Measurements from ENCODE around the gene SEC61G.

Gene SEC61G

DNA sequence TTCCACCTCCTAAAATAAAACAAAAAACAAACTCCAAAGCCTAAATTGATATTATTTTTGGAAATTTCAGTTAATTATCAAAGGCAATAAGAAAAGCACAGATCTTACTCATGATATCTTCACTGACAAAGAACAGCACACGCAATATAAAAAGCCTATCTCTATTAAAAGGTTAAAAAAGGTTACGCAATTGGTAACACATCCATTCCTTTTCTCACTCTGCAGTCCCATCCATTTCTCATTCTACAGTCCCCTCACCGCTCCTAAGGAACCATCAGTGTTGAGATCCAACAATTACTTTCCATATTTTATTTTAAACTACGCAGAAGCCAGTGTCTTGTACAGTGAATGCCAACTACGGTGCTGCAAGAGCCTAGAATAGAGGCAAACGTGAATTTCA, 1.3 kb downstream of the SEC61G start:
- no peak for DNase-seq

DNA sequence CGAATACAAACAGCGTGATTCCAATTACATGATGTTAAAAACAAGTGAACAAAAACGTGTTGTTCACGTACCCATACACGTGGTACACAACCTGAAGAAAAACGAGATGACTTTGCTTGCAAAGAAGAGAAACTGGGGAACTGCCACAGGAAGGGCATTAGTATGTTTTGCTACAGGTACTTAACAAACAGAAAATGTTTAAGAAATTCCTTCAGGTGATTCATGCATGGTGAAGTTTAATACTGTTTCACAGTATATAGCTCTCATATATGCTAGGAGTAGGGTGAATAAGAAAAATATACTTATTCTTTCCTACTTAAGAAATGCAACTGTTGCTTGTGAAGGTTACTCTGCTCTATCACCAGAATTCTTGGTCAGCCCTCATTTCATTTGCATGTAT, 9.8 kb downstream of the SEC61G start:
- DNase-seq = no peak

DNA sequence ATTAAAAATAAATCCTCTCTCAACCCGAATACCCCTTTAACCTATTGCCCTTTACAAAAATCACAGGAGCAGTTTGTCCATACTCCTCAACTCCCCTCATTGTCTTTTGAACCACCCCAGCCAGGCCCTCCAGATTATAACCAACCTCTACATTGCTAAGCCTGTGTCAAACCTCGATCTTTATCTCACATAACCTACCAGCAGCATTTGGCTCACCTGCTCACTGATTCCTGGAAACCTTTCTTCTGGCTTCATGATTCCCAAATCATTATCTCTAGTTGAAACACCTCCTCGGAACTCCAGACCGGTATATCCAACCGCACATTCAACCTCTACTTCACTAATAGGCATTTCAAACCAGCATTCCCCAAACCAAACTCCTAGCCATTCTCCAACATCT, 11.8 kb downstream of the SEC61G start:
- DNase-seq = no peak

DNA sequence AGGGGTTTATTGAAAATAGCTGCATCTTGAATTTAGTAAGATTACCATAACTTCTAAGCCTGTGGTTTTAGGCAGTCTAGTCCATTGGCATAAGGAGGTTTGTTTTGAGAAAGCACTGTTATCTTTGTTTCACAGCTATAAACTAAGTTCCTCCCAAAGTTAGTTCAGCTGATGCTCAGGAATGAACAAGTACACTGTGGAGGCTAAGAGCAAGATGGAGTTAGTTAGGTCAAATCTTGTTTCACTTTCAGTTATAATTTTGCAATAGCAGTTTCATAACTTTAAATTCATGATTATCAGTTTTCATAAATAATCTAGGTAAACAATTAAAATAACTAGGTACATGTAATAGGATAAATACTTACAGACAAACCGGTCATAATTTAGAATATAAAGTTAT, 15.4 kb downstream of the SEC61G start:
- DNase-seq = no peak

DNA sequence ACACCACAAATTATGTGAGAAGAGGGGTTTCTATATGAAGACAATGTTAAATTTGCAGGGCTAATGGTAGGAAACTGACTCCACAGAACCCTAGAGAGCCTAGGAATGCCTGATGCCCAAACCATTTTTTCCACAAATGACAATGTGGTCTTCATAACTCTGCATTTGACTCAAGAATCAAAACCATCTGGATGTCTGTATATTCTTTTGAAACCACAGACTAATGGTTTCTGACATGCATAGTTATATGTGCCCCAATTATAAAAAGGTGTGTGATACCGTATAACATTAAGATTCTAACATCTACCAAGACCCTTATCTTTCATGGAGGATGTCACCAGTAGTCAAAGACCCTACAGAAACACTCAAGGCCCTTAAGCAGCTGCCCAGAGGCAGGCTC, 20.3 kb downstream of the SEC61G start:
- no peak for DNase-seq

DNA sequence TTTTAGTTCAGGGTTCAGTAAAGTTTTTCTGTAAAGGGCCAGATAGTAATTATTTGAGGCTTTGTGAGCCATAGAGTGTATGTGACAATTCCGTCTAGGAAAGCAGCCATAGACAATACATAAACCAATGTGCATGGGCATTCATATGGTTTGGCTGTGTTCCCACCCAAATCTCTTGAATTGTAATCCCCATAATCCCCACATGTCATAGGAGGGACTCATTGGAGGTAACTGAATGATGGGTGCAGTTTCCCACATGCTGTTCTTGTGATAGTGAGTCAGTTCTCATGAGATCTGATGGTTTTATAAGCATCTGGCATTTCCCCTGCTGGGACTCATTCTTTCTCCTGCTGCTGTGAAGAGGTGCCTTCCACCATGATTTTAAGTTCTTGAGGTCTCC, 29.9 kb downstream of the SEC61G start:
- no peak for DNase-seq

DNA sequence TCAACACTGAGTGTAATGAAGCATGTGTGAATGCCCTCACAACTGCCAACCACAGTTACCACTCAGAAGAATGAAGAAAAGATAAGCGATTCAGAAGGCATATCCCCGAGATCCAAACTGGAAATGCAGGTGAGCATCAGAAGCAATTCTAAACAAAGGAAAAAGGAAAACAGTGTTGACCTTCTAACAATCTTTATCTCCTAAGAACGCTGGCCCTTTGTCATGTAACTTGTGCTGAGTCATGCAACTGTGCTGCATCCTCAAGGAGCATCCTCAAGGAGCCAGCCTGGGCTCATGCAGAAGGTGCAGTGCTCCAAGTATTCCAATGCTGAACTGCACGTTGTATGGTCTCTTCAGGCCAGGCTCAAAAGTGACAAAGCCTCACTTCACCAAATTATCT, 30.6 kb downstream of the SEC61G start:
- DNase-seq = no peak

DNA sequence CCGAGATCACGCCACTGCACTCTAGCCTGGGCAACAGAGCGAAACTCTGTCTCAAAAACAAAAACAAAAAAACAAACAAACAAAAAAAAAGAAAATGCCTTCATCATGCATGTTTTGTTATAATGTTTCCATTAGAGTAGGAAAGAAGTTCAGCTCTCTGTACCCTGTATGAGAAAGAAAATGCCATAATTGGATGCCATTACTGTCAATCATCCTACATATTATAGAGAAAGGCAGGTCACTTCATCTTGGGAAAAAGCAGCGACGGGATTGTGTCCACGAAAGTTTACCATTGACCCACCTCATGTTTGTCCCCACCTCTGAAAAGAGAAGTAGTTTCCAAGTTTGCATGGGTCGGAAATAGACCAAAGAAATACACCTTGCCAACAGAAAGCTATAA, 33.8 kb downstream of the SEC61G start:
- DNase-seq = no peak

DNA sequence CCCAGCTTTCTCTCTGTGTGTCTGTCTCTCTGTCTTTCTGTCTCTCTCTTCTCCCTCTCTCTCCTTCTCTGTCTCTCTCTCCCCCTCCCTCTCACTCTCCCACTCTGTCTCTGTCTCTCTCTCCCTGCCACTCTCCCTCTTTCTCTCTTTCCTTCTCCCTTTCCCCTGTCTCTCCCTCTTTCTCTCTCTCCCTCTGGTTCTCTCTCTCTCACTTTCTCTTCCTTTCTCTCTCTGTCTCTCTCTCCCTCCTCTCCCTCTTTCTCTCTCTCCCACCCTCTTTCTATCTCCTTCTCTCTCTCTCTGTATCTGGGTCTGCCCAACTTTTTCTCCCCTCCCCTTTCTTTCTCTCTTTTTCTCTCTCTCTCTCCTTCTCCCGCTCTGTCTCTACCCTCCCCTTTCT, 36.5 kb downstream of the SEC61G start:
- no peak for DNase-seq

DNA sequence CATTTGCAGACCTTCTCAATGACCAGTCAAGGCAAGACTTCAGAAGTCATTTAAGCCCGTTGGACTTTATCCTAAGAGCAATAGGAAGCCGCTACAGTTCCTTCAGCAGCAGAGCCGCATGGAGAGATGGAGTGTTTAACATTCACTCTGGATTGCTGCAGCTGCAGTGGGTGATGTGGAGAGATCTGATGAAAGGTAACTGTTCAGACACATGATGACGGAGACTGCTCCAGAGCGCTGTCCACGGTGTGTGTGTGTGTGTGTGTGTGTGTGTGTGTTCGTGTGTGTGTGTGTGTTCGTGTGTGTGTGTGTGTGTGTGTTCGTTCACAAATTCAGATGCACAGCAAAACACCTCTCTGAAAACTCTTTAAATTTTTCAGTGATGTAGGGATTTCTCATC, 37.0 kb downstream of the SEC61G start:
- no peak for DNase-seq

DNA sequence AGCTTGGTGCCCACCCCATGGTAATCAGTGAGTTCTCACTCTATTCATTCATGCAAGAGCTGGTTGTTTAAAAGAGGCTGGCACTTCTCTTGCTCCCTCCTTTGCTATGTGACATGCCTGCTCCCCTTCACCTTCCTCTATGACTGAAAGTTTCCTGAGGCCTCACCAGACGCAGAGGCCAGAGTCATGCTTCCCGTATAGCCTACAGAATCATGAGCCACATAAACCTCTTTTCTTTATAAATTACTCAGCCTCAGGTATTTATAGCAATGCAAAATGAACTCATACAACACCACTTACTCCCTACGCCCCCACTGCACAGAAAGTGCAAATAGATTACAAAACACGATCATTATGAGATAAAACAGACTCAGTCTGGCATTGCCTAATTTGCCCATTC, 39.0 kb downstream of the SEC61G start:
- DNase-seq = no peak

DNA sequence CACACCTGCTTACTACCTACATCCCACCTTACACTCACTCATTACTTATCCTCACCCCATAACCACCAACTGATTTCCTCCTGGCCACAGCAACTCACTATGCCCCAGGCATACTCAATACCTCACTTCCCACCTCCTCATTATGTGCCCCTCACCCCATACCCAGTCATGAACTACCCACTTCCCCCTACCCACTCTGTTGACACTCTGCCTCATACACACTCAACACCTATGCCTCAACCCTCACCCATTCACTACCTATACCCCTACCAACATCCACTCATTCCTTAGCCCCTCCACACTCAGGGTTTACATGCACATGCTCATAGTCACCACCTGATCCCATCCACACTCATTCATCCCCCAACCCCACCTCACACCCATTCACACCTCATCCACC, 39.6 kb downstream of the SEC61G start:
- DNase-seq = no peak

DNA sequence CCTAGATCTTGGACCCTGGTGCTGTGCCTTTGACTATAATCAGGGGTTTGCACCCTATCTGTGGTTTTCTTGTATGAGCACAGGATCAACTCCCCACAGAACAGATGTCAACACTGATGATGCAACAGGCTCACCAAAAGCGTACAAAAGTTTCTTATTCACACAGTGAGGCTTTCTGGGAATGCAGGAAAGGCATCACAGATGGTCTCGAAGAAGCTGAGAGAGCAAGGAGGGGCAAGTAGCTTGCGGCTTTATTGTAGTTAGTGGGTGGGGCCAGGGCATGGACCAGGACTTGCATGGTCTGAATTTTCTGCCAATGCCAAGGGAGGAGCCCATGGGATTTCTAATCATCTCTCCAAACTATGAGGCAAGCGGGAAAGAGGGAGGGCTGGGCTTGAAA, 46.2 kb downstream of the SEC61G start:
- DNase-seq = no peak

DNA sequence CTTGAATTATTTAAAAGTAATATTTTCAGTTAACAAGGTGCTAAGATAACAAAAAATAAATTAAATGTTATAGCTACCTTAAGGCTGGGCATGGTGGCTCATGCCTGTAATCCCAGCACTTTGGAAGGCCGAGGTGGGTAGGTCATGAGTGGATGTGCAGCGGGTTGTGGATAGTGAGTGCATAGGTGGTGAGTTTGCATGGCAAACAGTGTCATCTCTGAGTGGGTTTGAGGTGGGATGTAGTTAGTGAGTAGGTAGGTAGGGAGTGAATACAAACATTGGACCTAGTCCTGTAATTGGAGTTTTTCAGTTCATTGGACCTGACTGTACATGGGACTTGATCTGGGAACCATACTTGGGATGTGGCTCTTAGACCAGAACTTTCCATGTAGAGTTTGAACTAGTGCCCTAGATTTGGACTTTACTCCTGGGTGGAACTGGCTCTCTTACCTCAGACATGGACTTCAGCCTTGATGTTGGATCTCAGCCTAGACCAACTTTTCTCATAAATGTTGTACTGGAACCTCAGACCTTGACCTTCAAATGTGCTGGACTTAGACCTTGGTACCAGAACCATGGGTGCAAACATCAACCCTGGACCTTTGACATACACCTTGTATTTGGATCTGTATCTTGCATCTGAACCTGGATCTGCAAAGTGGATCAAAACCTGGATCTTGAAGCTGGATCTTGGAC, 47.0 kb downstream of the SEC61G start:
- no peak for DNase-seq

DNA sequence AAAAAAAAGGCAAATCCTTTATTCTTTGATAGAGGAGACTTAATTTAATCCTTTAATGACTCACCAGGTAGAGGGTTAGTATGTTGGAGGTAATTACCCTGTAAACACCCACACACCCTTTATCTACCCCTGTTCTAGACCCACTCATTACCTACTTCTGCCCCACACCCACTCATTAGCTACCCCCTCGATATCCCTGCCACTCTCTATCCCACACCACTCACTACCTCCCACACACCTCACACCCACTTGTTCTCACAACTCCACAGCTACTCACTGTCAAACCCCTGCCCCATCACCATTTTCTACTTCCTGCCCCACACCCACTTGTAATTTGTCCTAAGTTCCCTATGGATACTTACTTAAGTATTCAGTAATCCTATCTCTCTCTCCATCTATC, 49.7 kb downstream of the SEC61G start:
- DNase-seq = no peak

DNA sequence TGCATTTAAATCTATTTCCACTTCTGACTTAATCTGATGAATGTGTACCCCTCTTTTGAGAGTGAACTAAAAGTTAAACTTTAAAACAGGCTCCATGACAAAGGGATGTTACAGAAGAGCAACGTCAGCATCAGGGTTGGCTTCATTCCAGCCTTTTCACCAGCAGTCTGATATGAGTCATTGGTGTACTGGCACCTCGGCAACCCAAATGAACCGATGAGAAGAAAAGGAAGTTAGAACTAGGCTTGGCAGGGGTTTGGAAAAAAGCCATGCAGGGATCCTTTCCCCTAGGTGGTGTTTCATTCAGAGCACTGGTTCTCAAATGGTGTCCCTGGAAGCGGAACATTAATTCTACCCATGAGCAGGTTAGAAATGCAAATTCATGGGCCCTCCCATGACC, 53.6 kb downstream of the SEC61G start:
- no peak for DNase-seq

DNA sequence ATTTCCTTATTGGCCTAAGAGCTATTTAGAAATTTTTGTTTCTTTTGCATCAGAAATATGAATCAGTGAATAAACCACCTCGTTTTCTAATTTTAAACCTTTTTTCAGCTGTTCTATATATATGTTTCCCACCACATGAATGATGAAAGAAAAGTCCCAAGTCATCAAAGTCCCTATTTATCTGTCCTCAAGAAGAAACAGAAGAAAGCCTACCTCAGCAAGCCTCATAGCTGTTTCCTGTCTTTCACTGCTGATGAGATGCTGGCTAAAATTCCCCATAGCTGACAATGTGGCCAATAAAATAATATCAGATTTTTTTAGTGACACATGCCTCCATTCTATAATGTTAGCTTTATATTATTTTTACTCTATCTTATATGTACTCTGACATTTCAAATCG, 54.2 kb downstream of the SEC61G start:
- no peak for DNase-seq

All from stimulated activated CD8-positive, alpha-beta memory T cell treated with anti-CD3 and anti-CD28 coated beads, Interleukin-4, amount 100 ng/mL, for 48 hours (primary cell).